DND-41 (cell line): ENCODE data around the gene RAI14.

Experiments
- CTCF ChIP-seq: IDR thresholded peaks from 2 replicates; pipeline ENCODE4 v1.5.1; 2012; ENCODE audit warnings: borderline replicate concordance, low read length, moderate library complexity, mild to moderate bottlenecking; ENCODE audit not compliant: poor library complexity, severe bottlenecking; ENCODE audit errors: extremely low read depth
- EZH2 ChIP-seq: IDR thresholded peaks from 3 replicates; pipeline ENCODE4 v1.6.1; 2012; ENCODE audit warnings: borderline replicate concordance, low read depth, mild to moderate bottlenecking, moderate library complexity, low read length, inconsistent platforms; ENCODE audit not compliant: severe bottlenecking

GRCh38 chr5:34687269-34688011 lies 31.3 kb downstream of the RAI14 start:
- TF ChIP-seq CTCF (no peak), EZH2 (no peak)
